ENCODE data around the gene FBXL2. TPM values are rescaled to one million over a fixed set of nuclear protein-coding genes. Genes with fewer than 3 reads are reported as not detected.

Gene FBXL2
- total RNA-seq, 1 donor from 2014 or later, result 23.3 TPM

DNA sequence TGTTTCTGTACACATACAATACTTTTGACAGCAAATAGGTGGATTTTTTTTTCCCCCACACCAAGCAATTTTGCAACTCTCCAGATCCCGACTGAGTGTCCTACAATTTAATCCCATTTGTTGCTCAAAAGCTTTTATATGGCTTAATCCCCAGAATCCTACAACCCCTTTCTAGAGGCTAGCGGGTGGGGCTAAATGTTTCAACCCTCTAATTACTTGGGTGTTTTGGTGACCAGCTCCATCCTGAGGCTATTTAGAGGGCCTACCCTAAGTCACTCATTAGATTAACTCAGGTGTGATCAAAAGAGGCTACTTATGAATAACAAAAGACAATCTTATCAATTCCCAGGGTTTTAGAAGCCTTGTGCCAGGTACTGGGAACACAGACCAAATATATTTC lies 21.0 kb upstream of the FBXL2 start:
- H3K27me3 Mint-ChIP-seq (ENCODE audit: low read depth, unreplicated experiment), result no peaks in the 10 kb centered on the region
- no peak overlapping the region for H3K9ac ChIP-seq (ENCODE audit: low read length)
- peaks cover 2% of the 10 kb centered on the region for H3K4me1 Mint-ChIP-seq (ENCODE audit: low read depth, unreplicated experiment)
- FAIRE-seq (no peak), DNase-seq (ENCODE audit: low read depth) (no peak)
- no peaks in the 10 kb centered on the region for H3K36me3 Mint-ChIP-seq (ENCODE audit: low read depth, unreplicated experiment)
- H3K9me3 ChIP-seq (ENCODE audit: insufficient read depth, low read depth, low read length), result no peaks in the 10 kb centered on the region
- H3K4me3 Mint-ChIP-seq (ENCODE audit: unreplicated experiment), result no peak overlapping the region
- H3K9me3 Mint-ChIP-seq (ENCODE audit: unreplicated experiment), result no peaks in the 10 kb centered on the region
- no peak overlapping the region for H3K4me2 ChIP-seq (ENCODE audit: low read length)
- no peak overlapping the region for H3K4me3 ChIP-seq (ENCODE audit: insufficient read depth, low read depth, low read length)
- H3K27ac Mint-ChIP-seq (ENCODE audit: unreplicated experiment), result no peak overlapping the region
- no peaks in the 10 kb centered on the region for H3K36me3 ChIP-seq (ENCODE audit: insufficient read depth, low read length)
- no peaks in the 10 kb centered on the region for H4K20me1 ChIP-seq (ENCODE audit: insufficient read depth, low read length)
- no peak overlapping the region for H2AFZ ChIP-seq (ENCODE audit: low read depth, low read length)
- H3K27me3 ChIP-seq (ENCODE audit: insufficient read depth, low read length), result no peaks in the 10 kb centered on the region
- no peaks in the 10 kb centered on the region for H3K79me2 ChIP-seq (ENCODE audit: insufficient read depth, low read length)
- H3K4me1 ChIP-seq (ENCODE audit: insufficient read depth, low read length), result no peaks in the 10 kb centered on the region
- H3K27ac ChIP-seq (ENCODE audit: low read depth, low read length), result no peak overlapping the region
- TF ChIP-seq CTCF (IDR thresholded peaks at IDR 0.05; ENCODE audit: insufficient read depth, low read depth, low read length), result no peak

GRCh38 chr3:33260104-33260503 lies 17.1 kb upstream of the FBXL2 start:
- Mint-ChIP-seq H3K4me3 (ENCODE audit: unreplicated experiment) (no peak overlapping the region), H3K27me3 (ENCODE audit: low read depth, unreplicated experiment) (no peaks in the 10 kb centered on the region), H3K9me3 (ENCODE audit: unreplicated experiment) (peaks cover 2% of the 10 kb centered on the region), H3K4me1 (ENCODE audit: low read depth, unreplicated experiment) (no peaks in the 10 kb centered on the region), H3K36me3 (ENCODE audit: low read depth, unreplicated experiment) (no peaks in the 10 kb centered on the region), H3K27ac (ENCODE audit: unreplicated experiment) (no peak overlapping the region)
- no peaks in the 10 kb centered on the region for H3K27me3 ChIP-seq (ENCODE audit: insufficient read depth, low read length)
- no peak overlapping the region for H2AFZ ChIP-seq (ENCODE audit: low read depth, low read length)
- no peak overlapping the region for H3K27ac ChIP-seq (ENCODE audit: low read depth, low read length)
- no peak overlapping the region for H3K9ac ChIP-seq (ENCODE audit: low read length)
- H3K4me1 ChIP-seq (ENCODE audit: insufficient read depth, low read length), result no peaks in the 10 kb centered on the region
- H3K9me3 ChIP-seq (ENCODE audit: insufficient read depth, low read depth, low read length), result no peaks in the 10 kb centered on the region
- H3K4me2 ChIP-seq (ENCODE audit: low read length), result no peak overlapping the region
- H4K20me1 ChIP-seq (ENCODE audit: insufficient read depth, low read length), result no peaks in the 10 kb centered on the region
- no peak overlapping the region for H3K4me3 ChIP-seq (ENCODE audit: insufficient read depth, low read depth, low read length)
- TF ChIP-seq CTCF (IDR thresholded peaks at IDR 0.05; ENCODE audit: insufficient read depth, low read depth, low read length), result no peak
- TF ChIP-seq EZH2 (IDR thresholded peaks at IDR 0.05; ENCODE audit: insufficient read depth, low read length), result no peak
- H3K79me2 ChIP-seq (ENCODE audit: insufficient read depth, low read length), result no peaks in the 10 kb centered on the region
- no peaks in the 10 kb centered on the region for H3K36me3 ChIP-seq (ENCODE audit: insufficient read depth, low read length)
- FAIRE-seq (no peak), DNase-seq (ENCODE audit: low read depth) (no peak)

DNA sequence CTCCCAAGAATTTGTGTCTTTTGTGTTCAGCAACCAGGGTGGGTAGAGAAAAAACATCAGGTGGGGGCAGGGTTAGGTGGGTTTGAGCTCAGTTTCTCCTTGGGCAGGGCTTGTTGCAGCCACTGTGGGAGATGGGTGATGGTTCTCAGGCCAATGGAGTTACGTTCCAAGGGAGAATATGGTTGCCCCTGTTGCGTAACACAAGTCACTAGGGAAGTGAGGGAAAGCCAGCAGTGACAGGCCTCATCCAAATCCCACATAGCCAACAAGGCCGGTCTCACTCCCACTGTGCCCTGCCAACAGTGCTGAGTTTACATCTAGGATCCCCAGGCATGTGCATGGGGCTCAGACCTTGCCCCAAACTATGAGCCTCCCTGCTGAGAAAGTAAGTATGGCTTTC lies 7.9 kb upstream of the FBXL2 start:
- Mint-ChIP-seq H3K27me3 (ENCODE audit: low read depth, unreplicated experiment) (no peaks in the 10 kb centered on the region), H3K36me3 (ENCODE audit: low read depth, unreplicated experiment) (peaks cover 4% of the 10 kb centered on the region), H3K4me1 (ENCODE audit: low read depth, unreplicated experiment) (no peaks in the 10 kb centered on the region), H3K4me3 (ENCODE audit: unreplicated experiment) (no peak overlapping the region), H3K9me3 (ENCODE audit: unreplicated experiment) (peaks cover 27% of the 10 kb centered on the region), H3K27ac (ENCODE audit: unreplicated experiment) (no peak overlapping the region)
- no peaks in the 10 kb centered on the region for H4K20me1 ChIP-seq (ENCODE audit: insufficient read depth, low read length)
- H3K79me2 ChIP-seq (ENCODE audit: insufficient read depth, low read length), result no peaks in the 10 kb centered on the region
- H3K4me1 ChIP-seq (ENCODE audit: insufficient read depth, low read length), result no peaks in the 10 kb centered on the region
- H3K9me3 ChIP-seq (ENCODE audit: insufficient read depth, low read depth, low read length), result no peaks in the 10 kb centered on the region
- H3K4me3 ChIP-seq (ENCODE audit: insufficient read depth, low read depth, low read length), result no peak overlapping the region
- no peak for TF ChIP-seq EZH2 (IDR thresholded peaks at IDR 0.05; ENCODE audit: insufficient read depth, low read length)
- no peak for TF ChIP-seq CTCF (IDR thresholded peaks at IDR 0.05; ENCODE audit: insufficient read depth, low read depth, low read length)
- H3K4me2 ChIP-seq (ENCODE audit: low read length), result no peak overlapping the region
- no peaks in the 10 kb centered on the region for H3K27me3 ChIP-seq (ENCODE audit: insufficient read depth, low read length)
- DNase-seq (ENCODE audit: low read depth) (no peak), FAIRE-seq (no peak)
- no peak overlapping the region for H2AFZ ChIP-seq (ENCODE audit: low read depth, low read length)
- H3K27ac ChIP-seq (ENCODE audit: low read depth, low read length), result no peak overlapping the region
- H3K36me3 ChIP-seq (ENCODE audit: insufficient read depth, low read length), result no peaks in the 10 kb centered on the region
- no peak overlapping the region for H3K9ac ChIP-seq (ENCODE audit: low read length)

Data from astrocyte (in vitro differentiated cells and primary cell).